ENCODE data around the gene ALG3. TPM values are rescaled to one million over a fixed set of nuclear protein-coding genes. Genes with fewer than 3 reads are reported as not detected.

Gene ALG3
- 10 to 100 TPM; 35.3 to 57.2 TPM for total RNA-seq
- 10 to 100 TPM; 24.7 to 32.9 (median 29.4) TPM for polyA plus RNA-seq (ENCODE audit: insufficient read length in 6 of 6)
- long read RNA-seq, donor 1, transcript ALG3-201 (9 exons, 1,528 nt): major isoform, 15 of 23 reads
- long read RNA-seq, donor 1, partial matches to known transcripts: 0 of 23 reads
- long read RNA-seq, donor 1, other reads (novel, unspliced or antisense): 5 of 23 reads
- long read RNA-seq, donor 2, transcript ALG3-201 (9 exons, 1,528 nt): major isoform, 9 of 20 reads
- long read RNA-seq, donor 2, partial matches to known transcripts: 6 of 20 reads
- long read RNA-seq, donor 2, other reads (novel, unspliced or antisense): 0 of 20 reads
- long read RNA-seq, donor 3, partial matches to known transcripts: 5 of 9 reads
- long read RNA-seq, donor 3, other reads (novel, unspliced or antisense): 0 of 9 reads
- long read RNA-seq, donor 4, transcript ALG3-201 (9 exons, 1,528 nt): major isoform, 23 of 46 reads
- long read RNA-seq, donor 4, partial matches to known transcripts: 6 of 46 reads
- long read RNA-seq, donor 4, other reads (novel, unspliced or antisense): 15 of 46 reads
- long read RNA-seq, donor 5, partial matches to known transcripts: 0 of 5 reads
- long read RNA-seq, donor 5, other reads (novel, unspliced or antisense): 0 of 5 reads
- long read RNA-seq, donor 6, partial matches to known transcripts: 5 of 10 reads
- long read RNA-seq, donor 6, other reads (novel, unspliced or antisense): 0 of 10 reads
- long read RNA-seq, donor 7, partial matches to known transcripts: 0 of 2 reads
- long read RNA-seq, donor 7, other reads (novel, unspliced or antisense): 0 of 2 reads
- long read RNA-seq, donor 8, transcript ALG3-201 (9 exons, 1,528 nt): major isoform, 6 of 18 reads
- long read RNA-seq, donor 8, partial matches to known transcripts: 11 of 18 reads
- long read RNA-seq, donor 8, other reads (novel, unspliced or antisense): 0 of 18 reads
- long read RNA-seq, donor 9: 0 reads
- long read RNA-seq, donor 10, transcript ALG3-201 (9 exons, 1,528 nt): major isoform, 125 of 164 reads
- long read RNA-seq, donor 10, partial matches to known transcripts: 8 of 164 reads
- long read RNA-seq, donor 10, other reads (novel, unspliced or antisense): 26 of 164 reads
- long read RNA-seq, donor 11, transcript ALG3-201 (9 exons, 1,528 nt): major isoform, 5 of 14 reads
- long read RNA-seq, donor 11, partial matches to known transcripts: 6 of 14 reads
- long read RNA-seq, donor 11, other reads (novel, unspliced or antisense): 0 of 14 reads
- long read RNA-seq, donor 12, partial matches to known transcripts: 12 of 16 reads
- long read RNA-seq, donor 12, other reads (novel, unspliced or antisense): 0 of 16 reads

- H3K27ac ChIP-seq: peak within 1 kb of the TSS; percentile 73 to 91
- H3K4me3 ChIP-seq: peak within 1 kb of the TSS; percentile 69 to 72
- no peaks in the 10 kb centered on the region for H3K9me3 ChIP-seq
- intact Hi-C loops (cut with DNase I): no loop called here
- ATAC-seq (peak; percentile 85), DNase-seq (peak; percentile 85 to 93 (median 87))
- H3K27me3 ChIP-seq: no peaks in the 10 kb centered on the region
- peaks cover 0 to 21% of the 10 kb centered on the region in 2 donors for H3K36me3 ChIP-seq
- H3K4me1 ChIP-seq: peaks cover 0 to 27% of the 10 kb centered on the region in 2 donors
- TF ChIP-seq CTCF (IDR thresholded peaks at IDR 0.05): no peak
These were observed at the start of gene ALG3 for GRCh38 chr3:184248454-184249411. ALG3 (minus strand) TSS chr3:184248962; CDS start chr3:184248940, 22 bp downstream.

- TF ChIP-seq CTCF (IDR thresholded peaks at IDR 0.05): no peak
- H3K9me3 ChIP-seq: no peaks in the 10 kb centered on the region
- DNase-seq: no peak
- intact Hi-C loops (cut with DNase I): no loop called here
- ATAC-seq: no peak
- H3K36me3 ChIP-seq: peaks cover 0 to 15% of the 10 kb centered on the region in 2 donors
- H3K4me3 ChIP-seq: no peak overlapping the region
- H3K4me1 ChIP-seq: peaks cover 5 to 25% of the 10 kb centered on the region in 2 donors
- H3K27me3 ChIP-seq: no peaks in the 10 kb centered on the region
- no peak overlapping the region for H3K27ac ChIP-seq
These were observed 47.9 kb upstream of the ALG3 start for GRCh38 chr3:184296616-184297015.

GRCh38 chr3:184295771-184296170 is 47.0 kb upstream of the ALG3 start:
- DNase-seq: no peak
- H3K4me1 ChIP-seq: peaks cover 5 to 18% of the 10 kb centered on the region in 2 donors
- no peaks in the 10 kb centered on the region for H3K9me3 ChIP-seq
- H3K4me3 ChIP-seq: no peak overlapping the region
- intact Hi-C loops (cut with DNase I): no loop called here
- H3K27me3 ChIP-seq: no peaks in the 10 kb centered on the region
- no peak for ATAC-seq
- no peak overlapping the region for H3K27ac ChIP-seq
- no peak for TF ChIP-seq CTCF (IDR thresholded peaks at IDR 0.05)
- H3K36me3 ChIP-seq: peaks cover 0 to 7% of the 10 kb centered on the region in 2 donors

- no peak for ATAC-seq
- Histone ChIP-seq H3K27me3 (peaks cover 6 to 26% of the 10 kb centered on the region in 2 donors), H3K4me1 (no peaks in the 10 kb centered on the region)
These were observed 43.1 kb upstream of the ALG3 start for GRCh38 chr3:184291738-184292445.

More at GRCh38 chr3:184291738-184292445, 43.1 kb upstream of the ALG3 start:
- H3K36me3 ChIP-seq: no peaks in the 10 kb centered on the region
- no peak for TF ChIP-seq CTCF (IDR thresholded peaks at IDR 0.05)
- H3K27ac ChIP-seq: no peak overlapping the region
- H3K9me3 ChIP-seq: no peaks in the 10 kb centered on the region
- DNase-seq: no peak
- intact Hi-C loops (cut with DNase I): no loop called here
- H3K4me3 ChIP-seq: no peak overlapping the region
